EH (cell line): Measurements from ENCODE around the gene SRSF9.

Experiments
- DNase-seq: peaks from one replicate; pipeline ENCODE4 v3.0.0-alpha.2; 2015; ENCODE audit warnings: low read depth

Gene SRSF9

GRCh38 chr12:120481022-120481767 lies 11.6 kb upstream of the SRSF9 start:
- DNase-seq: no peak

DNA sequence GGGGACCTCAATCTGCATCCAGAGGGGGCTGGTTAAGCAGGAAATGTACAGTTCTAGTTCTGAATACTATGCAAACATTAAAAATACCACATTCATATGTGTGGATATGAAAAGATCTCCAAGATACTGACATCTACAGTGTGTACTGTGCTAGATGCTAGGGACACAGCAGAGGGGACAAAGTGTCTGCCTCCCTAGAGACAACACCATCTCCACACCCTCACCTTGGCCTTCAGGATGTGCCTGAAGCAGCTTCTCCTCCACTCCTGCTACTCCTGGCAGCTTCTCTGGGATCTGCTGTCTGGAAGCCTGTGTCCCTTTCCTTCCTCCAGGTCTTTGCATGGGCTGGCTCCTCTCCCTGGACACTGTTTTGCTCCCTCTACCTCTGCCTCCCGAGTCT lies 10.7 kb upstream of the SRSF9 start:
- DNase-seq: no peak

- DNase-seq: no peak
These were observed 9.9 kb upstream of the SRSF9 start for GRCh38 chr12:120479458-120479857.

DNA sequence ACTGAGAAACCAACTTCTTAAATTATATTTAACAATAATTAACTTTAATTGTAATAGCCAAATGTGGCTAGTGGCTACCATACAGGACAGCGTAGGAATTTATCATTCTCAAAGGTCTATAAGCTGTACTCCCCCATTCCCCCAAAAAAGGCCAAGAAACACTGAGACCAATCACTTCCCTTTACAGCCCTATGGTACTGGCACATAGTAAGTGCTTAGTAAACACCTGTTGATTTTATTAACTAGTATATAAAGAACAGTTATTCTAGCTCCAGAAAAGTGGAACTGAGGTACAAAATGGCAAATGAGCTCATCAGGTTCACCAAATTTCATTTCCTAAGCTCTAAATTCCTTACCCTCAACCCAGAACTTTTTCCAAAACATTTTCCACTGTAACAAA lies 6.1 kb upstream of the SRSF9 start:
- no peak for DNase-seq

DNA sequence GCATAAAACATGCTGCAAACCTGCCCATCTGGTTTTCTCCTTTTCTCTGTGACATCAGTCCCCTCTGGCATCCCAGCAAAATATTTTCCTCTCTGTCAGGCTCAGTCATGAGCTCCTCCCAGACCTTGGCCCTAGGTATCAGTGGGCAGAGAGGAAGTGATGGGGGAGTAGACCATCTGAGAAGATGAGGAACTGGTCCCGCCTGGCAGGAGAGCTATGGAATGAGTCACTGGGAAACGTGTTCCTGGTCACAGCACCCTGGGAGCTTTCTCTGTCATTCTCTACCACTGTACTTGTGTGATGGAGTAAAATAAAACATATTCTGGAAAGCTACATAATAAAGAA lies 5.0 kb upstream of the SRSF9 start:
- peak; percentile 88 for DNase-seq

DNA sequence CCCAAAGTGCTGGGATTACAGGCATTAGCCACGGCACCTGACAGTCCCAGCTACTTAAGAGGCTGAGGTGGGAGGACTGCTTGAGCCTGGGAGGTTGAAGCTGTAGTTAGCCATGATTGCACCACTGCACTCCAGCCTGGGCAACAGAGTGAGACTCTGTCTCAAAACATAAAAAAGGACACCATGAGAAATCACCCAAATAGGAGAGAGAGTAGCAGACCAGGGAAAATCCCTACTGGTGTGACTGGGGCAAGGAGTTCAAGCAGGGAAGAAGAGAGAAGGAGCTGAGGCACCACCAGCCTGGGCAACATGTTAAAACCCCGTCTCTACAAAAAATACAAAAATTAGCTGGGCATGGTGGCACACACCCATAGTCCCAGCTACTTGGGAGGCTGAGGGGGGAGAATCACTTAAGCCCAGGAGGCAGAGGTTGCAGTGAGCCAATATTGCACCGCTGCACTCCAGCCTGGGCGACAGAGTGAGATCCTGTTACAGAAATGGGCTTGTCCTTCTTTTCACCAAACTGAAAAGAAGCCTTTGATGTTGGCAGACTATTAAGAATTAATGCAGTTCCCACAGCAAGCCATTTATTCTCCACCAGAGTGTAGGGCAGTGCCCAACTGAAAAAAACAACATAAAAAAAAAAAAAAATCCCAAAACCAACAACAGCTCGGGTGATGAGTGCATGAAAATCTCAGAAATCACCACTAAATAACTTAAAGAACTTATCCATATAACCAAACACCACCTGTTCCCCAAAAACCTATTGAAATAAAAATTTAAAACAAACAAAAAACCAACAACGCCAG lies 4.5 kb upstream of the SRSF9 start:
- no peak for DNase-seq

GRCh38 chr12:120472521-120472920 lies 3.0 kb upstream of the SRSF9 start:
- DNase-seq: no peak

GRCh38 chr12:120470150-120470784 lies 719 bp upstream of the SRSF9 start:
- DNase-seq: peak; percentile 38

DNA sequence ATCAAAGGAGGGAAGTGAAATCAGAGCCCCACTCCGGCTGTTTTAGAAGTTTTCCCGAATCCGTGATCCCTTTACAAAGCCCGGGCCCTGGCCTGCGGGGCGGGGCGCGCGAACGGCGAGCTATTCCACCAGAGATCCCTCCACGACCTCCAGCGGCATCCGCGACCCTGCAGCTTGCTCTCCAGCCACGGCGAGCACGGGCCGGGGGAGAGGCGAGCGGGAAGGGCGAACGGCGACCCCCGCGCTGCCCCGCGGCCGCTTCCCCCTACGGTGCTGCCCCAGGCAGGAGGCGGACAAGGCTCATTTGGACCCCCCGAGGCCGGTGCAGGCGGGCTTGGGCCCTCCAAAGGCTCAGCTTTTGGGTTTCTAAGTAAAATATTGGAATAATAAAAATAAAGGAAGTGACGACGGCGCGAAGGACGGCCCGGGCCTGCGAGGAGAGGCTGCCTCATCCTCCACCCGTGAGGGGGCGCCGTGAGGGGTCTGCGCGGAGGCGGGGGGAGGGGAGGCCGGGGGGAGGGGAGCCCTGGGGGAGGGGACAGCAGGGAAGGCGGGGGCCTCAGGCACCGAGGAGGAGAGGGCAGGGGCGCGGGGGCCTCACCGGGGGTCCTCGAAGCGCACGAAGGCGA lies 613 bp downstream of the SRSF9 start:
- DNase-seq: peak; percentile 23

DNA sequence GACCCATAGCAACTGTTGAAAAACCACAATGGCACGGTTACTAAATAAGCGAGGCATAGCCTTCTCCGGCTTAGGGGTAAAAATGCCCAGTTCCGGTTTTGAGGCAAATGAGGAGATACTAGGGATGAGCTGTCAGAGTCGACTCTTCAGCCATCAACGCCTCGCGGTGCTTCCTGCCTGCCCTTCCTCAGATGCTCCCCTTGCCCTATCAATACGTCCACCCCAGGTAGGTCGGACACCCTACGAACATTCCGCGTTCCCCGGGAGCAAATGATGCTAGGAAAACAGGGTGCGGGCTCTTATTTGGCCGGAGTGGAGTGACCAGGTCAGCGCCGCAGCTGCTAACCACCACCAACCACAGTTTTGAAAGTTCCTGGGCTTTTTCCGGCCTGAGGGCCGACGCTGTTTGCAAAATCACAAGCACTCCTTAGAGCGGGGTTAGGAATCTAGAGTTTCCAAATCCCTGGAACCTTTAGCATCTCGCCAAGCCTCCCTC lies 1.2 kb downstream of the SRSF9 start:
- peak; percentile 65 for DNase-seq

GRCh38 chr12:120467439-120467838 lies 2.1 kb downstream of the SRSF9 start:
- no peak for DNase-seq

DNA sequence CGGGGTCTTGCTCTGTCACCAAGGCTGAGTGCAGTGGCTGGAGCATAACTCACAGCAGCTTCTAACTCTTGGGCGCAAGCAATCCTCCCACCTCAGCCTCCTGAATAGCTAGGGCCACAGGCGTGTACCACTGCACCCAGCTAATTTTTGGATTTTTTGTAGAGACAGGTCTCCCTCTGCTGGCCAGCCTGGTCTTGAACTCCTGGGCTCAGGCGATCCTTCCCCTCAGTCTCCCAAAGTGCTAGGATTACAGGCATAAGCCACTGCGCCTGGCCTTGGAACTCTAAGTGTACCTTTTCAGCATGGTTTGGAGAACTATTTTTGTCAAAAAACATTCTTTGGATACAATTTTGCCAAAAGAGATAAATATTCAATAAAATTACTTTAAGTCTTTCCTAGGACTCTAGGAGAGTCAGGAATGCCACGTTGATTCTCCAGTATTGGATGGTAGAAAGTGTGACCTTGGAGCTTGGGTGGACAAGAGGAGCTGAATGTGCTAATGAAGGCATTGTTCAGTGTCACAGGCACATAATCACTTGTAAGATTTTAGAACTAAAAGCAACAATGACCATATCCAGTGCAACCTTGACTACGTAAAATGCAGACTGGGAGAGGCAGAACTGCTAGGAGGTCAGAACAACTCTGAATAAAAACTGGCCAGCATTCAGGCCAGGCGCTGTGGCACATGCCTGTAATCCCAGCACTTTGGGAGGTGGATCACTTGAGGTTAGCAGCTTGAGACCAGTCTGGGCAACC lies 2.8 kb downstream of the SRSF9 start:
- DNase-seq: peak; percentile 56

DNA sequence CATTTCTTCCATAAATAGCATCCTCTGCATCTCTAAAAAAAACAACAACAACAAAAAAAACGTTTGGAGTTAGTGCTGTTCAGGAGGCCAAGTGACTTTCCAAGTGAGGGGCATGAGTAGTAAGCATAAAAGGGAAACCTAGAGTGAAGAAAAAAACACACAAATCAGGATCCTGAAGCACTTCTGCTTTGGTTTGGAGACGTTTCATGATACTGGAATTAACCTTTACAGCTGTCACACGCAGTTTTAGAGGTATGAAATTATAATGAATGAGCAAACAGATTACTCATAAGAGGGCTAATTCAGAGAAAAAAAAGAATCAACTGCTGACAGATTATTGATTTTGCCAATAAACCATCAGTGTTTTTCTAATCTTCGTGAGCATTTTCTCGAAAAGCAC lies 3.8 kb downstream of the SRSF9 start:
- DNase-seq: no peak

- DNase-seq: no peak
These were observed 5.8 kb downstream of the SRSF9 start for GRCh38 chr12:120463712-120464111.

DNA sequence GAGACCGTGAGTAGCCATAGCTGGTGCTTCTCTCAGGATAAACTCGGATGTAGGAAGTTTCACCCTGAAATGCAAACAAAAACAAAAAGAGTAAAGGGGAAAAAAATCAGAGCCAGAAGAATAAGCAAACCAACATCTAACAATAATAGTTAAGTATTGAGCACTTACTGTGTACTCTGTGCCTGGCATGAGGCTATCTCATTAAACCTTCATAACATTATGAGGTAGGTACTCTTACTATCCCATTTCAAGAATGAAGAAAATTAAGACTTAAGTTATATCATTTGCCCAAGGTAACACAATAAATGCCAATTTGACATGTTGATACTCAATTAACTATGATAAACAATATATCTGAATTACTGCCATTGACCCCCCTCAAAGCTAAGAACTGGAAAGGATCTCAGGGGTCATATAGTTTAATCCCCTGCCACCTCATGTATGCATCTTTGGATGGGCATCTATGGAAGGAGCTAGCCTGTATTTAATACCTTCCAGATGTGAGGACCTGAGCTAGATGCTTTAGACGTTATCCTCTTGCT lies 7.4 kb downstream of the SRSF9 start:
- DNase-seq: no peak

- DNase-seq: no peak
These were observed 9.4 kb downstream of the SRSF9 start for GRCh38 chr12:120460157-120460556.

GRCh38 chr12:120457133-120457532 lies 12.4 kb downstream of the SRSF9 start:
- peak; percentile 12 for DNase-seq

DNA sequence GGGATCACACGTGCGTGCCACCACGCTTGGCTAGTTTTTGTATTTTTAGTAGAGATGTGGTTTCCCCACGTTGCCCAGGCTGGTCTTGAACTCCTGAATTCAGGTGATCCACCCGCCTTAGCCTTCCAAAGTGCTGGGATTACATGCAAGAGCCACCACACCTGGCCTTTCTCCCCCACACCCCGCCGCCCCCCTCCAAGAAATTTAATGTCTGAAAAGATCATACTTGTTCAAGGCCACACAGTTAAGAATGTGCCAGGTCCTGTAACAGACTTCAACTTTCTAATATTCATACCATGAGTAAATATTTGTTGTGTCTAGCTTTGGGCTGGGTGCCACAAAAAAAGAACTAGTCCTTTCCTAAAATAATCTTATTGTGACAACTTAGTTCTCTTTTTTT lies 14.2 kb downstream of the SRSF9 start:
- no peak for DNase-seq

DNA sequence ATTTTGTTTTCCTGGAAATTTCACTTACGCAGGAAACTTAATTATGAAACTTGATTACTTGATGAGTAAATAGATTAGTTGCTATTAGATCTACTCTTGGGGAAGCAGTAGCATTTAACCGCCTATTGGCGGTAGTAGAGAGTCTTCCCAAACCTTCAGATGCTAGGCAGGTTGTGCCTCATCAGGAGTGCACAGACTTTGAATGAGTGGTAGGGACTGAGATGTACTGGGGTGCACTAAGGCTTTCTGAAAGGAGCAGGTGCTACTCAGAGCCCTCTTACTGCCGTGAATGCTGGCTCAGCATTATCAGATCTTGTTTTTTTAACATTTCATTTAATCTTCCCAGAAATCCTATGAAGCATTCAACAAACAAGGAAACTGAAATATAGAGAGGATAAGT lies 15.6 kb downstream of the SRSF9 start:
- DNase-seq: peak; percentile 33

DNA sequence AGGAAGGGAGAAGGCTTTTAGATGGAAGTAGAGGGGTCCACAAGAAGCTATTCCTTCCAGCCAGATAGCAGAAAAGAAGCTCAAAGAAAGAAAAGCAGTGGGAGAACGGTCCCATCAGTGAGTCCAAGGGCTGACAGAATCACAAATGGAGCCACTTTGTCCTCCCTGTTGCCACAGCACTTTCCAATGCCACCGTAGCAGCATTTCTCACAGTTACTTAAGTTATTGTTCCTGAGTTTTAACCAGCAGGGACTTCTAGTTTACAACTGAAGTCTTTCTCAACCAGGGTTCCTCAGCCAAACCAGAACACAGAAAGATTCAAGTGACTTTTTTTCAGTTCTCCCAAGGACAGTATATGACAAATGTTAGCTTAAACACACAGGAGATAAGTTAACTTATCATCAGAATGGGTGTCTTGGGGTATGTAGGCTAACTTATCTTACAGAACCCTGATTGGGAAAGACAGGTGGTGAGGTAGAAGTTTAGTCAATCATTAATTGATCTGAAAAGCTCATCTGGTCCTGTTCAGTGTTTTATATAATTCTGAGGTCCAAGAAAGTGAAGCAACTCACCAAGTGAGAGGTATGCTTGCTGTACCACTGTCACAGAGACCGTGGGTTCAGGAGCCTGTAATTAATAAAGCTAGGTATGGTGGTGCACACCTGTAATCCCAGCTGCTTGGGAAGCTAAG lies 16.3 kb downstream of the SRSF9 start:
- no peak for DNase-seq

- peak; percentile 27 for DNase-seq
These were observed 17.0 kb downstream of the SRSF9 start for GRCh38 chr12:120452524-120452923.
